Small intestine (tissue), 7 donors: Measurements from ENCODE around the gene CDK17. TPM values are rescaled to one million over a fixed set of nuclear protein-coding genes. Genes with fewer than 3 reads are reported as not detected.

Source experiments
- DNase-seq, 2 donors: peaks; one replicate each; pipeline versions ENCODE4 v3.0.0 to v3.0.0-alpha.2; 2013
- FAIRE-seq: peaks from 2 replicates; lab custom pipeline; 2012; peaks lifted over from hg19 to GRCh38; lab: Jason Lieb, UNC
- H3K27ac ChIP-seq, 3 donors: one replicate each; pipeline ENCODE4 v1.5.1; 2013; ENCODE audit warnings: low read length in 2 of 3, mild to moderate bottlenecking in 2 of 3, control low read depth in 1 of 3, inconsistent platforms in 1 of 3, low read depth in 1 of 3, moderate library complexity in 1 of 3
- H3K27me3 ChIP-seq, 3 donors: one replicate each; pipeline ENCODE4 v1.6.1; 2013; ENCODE audit warnings: low read length in 3 of 3, inconsistent platforms in 1 of 3; ENCODE audit not compliant: control insufficient read depth in 3 of 3, insufficient read depth in 3 of 3
- H3K36me3 ChIP-seq, 3 donors: one replicate each; pipeline ENCODE4 v1.6.1; 2013; ENCODE audit warnings: low read length in 3 of 3, inconsistent platforms in 1 of 3, low read depth in 1 of 3, mild to moderate bottlenecking in 1 of 3, moderate library complexity in 1 of 3; ENCODE audit not compliant: control insufficient read depth in 3 of 3, insufficient read depth in 2 of 3
- H3K4me1 ChIP-seq, 3 donors: one replicate each; pipeline ENCODE4 v1.6.1; 2013; ENCODE audit warnings: low read length in 2 of 3, inconsistent platforms in 1 of 3, low read depth in 1 of 3, mild to moderate bottlenecking in 1 of 3, moderate library complexity in 1 of 3; ENCODE audit not compliant: control insufficient read depth in 3 of 3, insufficient read depth in 2 of 3
- H3K4me3 ChIP-seq, 3 donors: one replicate each; pipeline ENCODE4 v1.5.1; 2013; ENCODE audit warnings: low read length in 3 of 3, control low read depth in 1 of 3, inconsistent platforms in 1 of 3, low read depth in 1 of 3, mild to moderate bottlenecking in 1 of 3, moderate library complexity in 1 of 3
- H3K9me3 ChIP-seq, 2 donors: one replicate each; pipeline ENCODE4 v1.6.1; 2013; ENCODE audit warnings: low read depth in 1 of 2, low read length in 1 of 2; ENCODE audit not compliant: control insufficient read depth in 2 of 2, insufficient read depth in 1 of 2
- WGBS, 3 donors: extraction: QIAGEN DNeasy Blood & Tissue Kit; methylation state at CpG; one replicate each; pipeline ENCODE4 v1.1.7; 2013; 5-methylcytosine and 5-hydroxymethylcytosine counted together
- polyA plus RNA-seq, 4 donors: library from polyadenylated mRNA; stranded (reverse) in 3 of 4; unstranded in 1 of 4; fragments of 200-250 nt in 3 of 4; fragments of 120-200 nt in 1 of 4; gene quantifications; one replicate each; pipeline versions ENCODE4 v1.2.1 to v1.2.3, GENCODE V29; 2013
- donor health status: healthy with polysubstance abuse.
- donor health status: control.
- donor health status: control.
- donor health status: Bipolar disorder and iron deficiency.
- donor health status: healthy.

The CDK17 gene
- polyA plus RNA-seq, 4 donors = 7.6 to 29.8 (median 8.4) TPM

- DNase-seq (no peak), FAIRE-seq (no peak)
- H3K9me3 ChIP-seq = no peaks in the 10 kb centered on the region
- H3K27me3 ChIP-seq = no peaks in the 10 kb centered on the region
- H3K4me3 ChIP-seq = no peak overlapping the region
- H3K36me3 ChIP-seq = no peaks in the 10 kb centered on the region
- H3K27ac ChIP-seq = no peak overlapping the region
- 61 to 70% (median 63%) methylated on average over 2 of the region's 2 CpGs for WGBS, 3 donors
- peaks cover 1 to 12% (median 8%) of the 10 kb centered on the region in 3 donors for H3K4me1 ChIP-seq
These were observed 34.4 kb downstream of the CDK17 start for GRCh38 chr12:96365604-96366380.

GRCh38 chr12:96364092-96364700, 36.0 kb downstream of the CDK17 start:
- WGBS, 3 donors = 88 to 92% (median 91%) methylated on average over 3 of the region's 3 CpGs
- H3K4me3 ChIP-seq = no peak overlapping the region
- FAIRE-seq = no peak

GRCh38 chr12:96361074-96361473, 39.2 kb downstream of the CDK17 start:
- Histone ChIP-seq H3K4me1 (peaks cover 8 to 29% (median 18%) of the 10 kb centered on the region in 3 donors), H3K27me3 (no peaks in the 10 kb centered on the region), H3K4me3 (no peak overlapping the region), H3K9me3 (no peaks in the 10 kb centered on the region), H3K27ac (peak overlapping the region in 1 of 3 donors; percentile 43), H3K36me3 (no peaks in the 10 kb centered on the region)
- FAIRE-seq (no peak), DNase-seq (no peak)
- 84 to 93% (median 91%) methylated on average over 4 of the region's 4 CpGs for WGBS, 3 donors

More at GRCh38 chr12:96364092-96364700, 36.0 kb downstream of the CDK17 start:
- Histone ChIP-seq H3K9me3 (no peaks in the 10 kb centered on the region), H3K4me1 (peaks cover 5 to 20% (median 15%) of the 10 kb centered on the region in 3 donors), H3K27me3 (no peaks in the 10 kb centered on the region), H3K36me3 (no peaks in the 10 kb centered on the region), H3K27ac (no peak overlapping the region)
- no peak for DNase-seq

- WGBS, 3 donors = 27 to 52% (median 51%) methylated on average over 1 of the region's 1 CpG
- Histone ChIP-seq H3K4me3 (no peak overlapping the region), H3K27me3 (no peaks in the 10 kb centered on the region), H3K36me3 (no peaks in the 10 kb centered on the region), H3K4me1 (peaks cover 6 to 33% (median 18%) of the 10 kb centered on the region in 3 donors), H3K27ac (peak overlapping the region in 2 of 3 donors; percentile 19 to 43), H3K9me3 (no peaks in the 10 kb centered on the region)
- no peak for FAIRE-seq
- DNase-seq = peak; percentile 35 to 60
These were observed 39.7 kb downstream of the CDK17 start for GRCh38 chr12:96360550-96360949.

GRCh38 chr12:96359328-96359727, 40.9 kb downstream of the CDK17 start:
- FAIRE-seq (no peak), DNase-seq (no peak)
- no peaks in the 10 kb centered on the region for H3K9me3 ChIP-seq
- peaks cover 9 to 38% (median 18%) of the 10 kb centered on the region in 3 donors for H3K4me1 ChIP-seq
- no peak overlapping the region for H3K4me3 ChIP-seq
- no peaks in the 10 kb centered on the region for H3K27me3 ChIP-seq
- no peaks in the 10 kb centered on the region for H3K36me3 ChIP-seq
- H3K27ac ChIP-seq = no peak overlapping the region

GRCh38 chr12:96356831-96357230, 43.4 kb downstream of the CDK17 start:
- 83 to 92% (median 90%) methylated on average over 1 of the region's 1 CpG for WGBS, 3 donors

GRCh38 chr12:96354844-96355534, 45.2 kb downstream of the CDK17 start:
- FAIRE-seq (no peak), DNase-seq (no peak)
- Histone ChIP-seq H3K4me1 (peaks cover 6 to 30% (median 8%) of the 10 kb centered on the region in 3 donors), H3K4me3 (no peak overlapping the region), H3K9me3 (no peaks in the 10 kb centered on the region), H3K27me3 (no peaks in the 10 kb centered on the region), H3K36me3 (no peaks in the 10 kb centered on the region), H3K27ac (no peak overlapping the region)
- WGBS, 3 donors = 54 to 77% (median 69%) methylated on average over 8 of the region's 8 CpGs

More at GRCh38 chr12:96356831-96357230, 43.4 kb downstream of the CDK17 start:
- Histone ChIP-seq H3K27ac (peak overlapping the region in 1 of 3 donors; percentile 52), H3K4me3 (no peak overlapping the region), H3K36me3 (no peaks in the 10 kb centered on the region), H3K9me3 (no peaks in the 10 kb centered on the region), H3K27me3 (no peaks in the 10 kb centered on the region), H3K4me1 (peaks cover 9 to 41% (median 18%) of the 10 kb centered on the region in 3 donors)
- FAIRE-seq (no peak), DNase-seq (no peak)

GRCh38 chr12:96354326-96354725, 45.9 kb downstream of the CDK17 start:
- Histone ChIP-seq H3K4me1 (peaks cover 6 to 28% (median 6%) of the 10 kb centered on the region in 3 donors), H3K9me3 (no peaks in the 10 kb centered on the region), H3K36me3 (no peaks in the 10 kb centered on the region), H3K27ac (no peak overlapping the region), H3K27me3 (no peaks in the 10 kb centered on the region), H3K4me3 (no peak overlapping the region)
- 84 to 89% (median 89%) methylated on average over 3 of the region's 3 CpGs for WGBS, 3 donors
- FAIRE-seq (no peak), DNase-seq (no peak)
